ENCODE data around the gene ACER2.

GRCh38 chr9:19408316-19408692, 505 bp upstream of the ACER2 start:
- TF ChIP-seq ZNF423 (CRISPR knock-in tag; IDR thresholded peaks at IDR 0.05) (no peak), RELA (CRISPR knock-in tag; IDR thresholded peaks at IDR 0.05; ENCODE audit: borderline replicate concordance) (no peak), CTCF (IDR thresholded peaks at IDR 0.05) (no peak), IRF2 (CRISPR knock-in tag; IDR thresholded peaks at IDR 0.05; ENCODE audit: borderline replicate concordance, low read depth) (no peak), E2F4 (CRISPR knock-in tag; IDR thresholded peaks at IDR 0.05; ENCODE audit: borderline replicate concordance, low read depth) (no peak), NFYB (CRISPR knock-in tag; conservative IDR thresholded peaks at IDR 0.05; ENCODE audit: low read depth) (no peak), ATF3 (CRISPR knock-in tag; conservative IDR thresholded peaks at IDR 0.05) (no peak), IRF1 (CRISPR knock-in tag; IDR thresholded peaks at IDR 0.05) (no peak), ESRRA (CRISPR knock-in tag; IDR thresholded peaks at IDR 0.05; ENCODE audit: borderline replicate concordance) (no peak), CREB1 (CRISPR knock-in tag; IDR thresholded peaks at IDR 0.05) (no peak), ATF2 (CRISPR knock-in tag; IDR thresholded peaks at IDR 0.05; ENCODE audit: borderline replicate concordance, low read depth) (no peak), FOXJ3 (CRISPR knock-in tag; IDR thresholded peaks at IDR 0.05; ENCODE audit: borderline replicate concordance) (no peak), ATF6 (CRISPR knock-in tag; IDR thresholded peaks at IDR 0.05) (no peak)
